HepG2 (cell line): ENCODE results near the gene ARTN. TPM values are rescaled to one million over a fixed set of nuclear protein-coding genes. Genes with fewer than 3 reads are reported as not detected.
A peak's percentile ranks its signal among the peaks of the same experiment; 100 is the strongest.

Source experiments
- CHD4 ChIP-seq: fragments of 200-600 bp; sonication (generic); IDR thresholded peaks from 2 replicates; pipeline ENCODE4 v1.7.0; 2017; ENCODE audit warnings: mild to moderate bottlenecking, low read length, borderline replicate concordance
- CSRNP2 ChIP-seq: sonication (generic); formaldehyde crosslinking; conservative IDR thresholded peaks from 2 replicates; pipeline ENCODE4 v1.8.0; 2022; ENCODE audit warnings: low read depth, missing genetic modification reagents
- KDM5B ChIP-seq: sonication (generic); formaldehyde crosslinking; IDR thresholded peaks from 2 replicates; pipeline ENCODE4 v1.4.0; 2020; ENCODE audit warnings: missing genetic modification reagents, mild to moderate bottlenecking, borderline replicate concordance
- PHF20 ChIP-seq: sonication (generic); formaldehyde crosslinking; IDR thresholded peaks from 2 replicates; pipeline ENCODE4 v1.5.0; 2020; ENCODE audit warnings: mild to moderate bottlenecking, missing genetic modification reagents
- PTBP1 ChIP-seq: fragments of 200-400 bp; formaldehyde crosslinking; IDR thresholded peaks from 2 replicates; pipeline ENCODE4 v1.6.1; 2018; ENCODE audit warnings: low read length, low read depth; ENCODE audit not compliant: poor library complexity, severe bottlenecking
- ZBTB2 ChIP-seq: sonication (generic); formaldehyde crosslinking; IDR thresholded peaks from 2 replicates; pipeline ENCODE4 v1.8.0; 2022; ENCODE audit warnings: low read depth, missing genetic modification reagents
- ZFP1 ChIP-seq: IDR thresholded peaks from 2 replicates; pipeline ENCODE4 v1.6.1; 2016
- ZFP36L1 ChIP-seq: sonication (generic); formaldehyde crosslinking; IDR thresholded peaks from 2 replicates; pipeline ENCODE4 v1.8.0; 2022; ENCODE audit warnings: mild to moderate bottlenecking, missing genetic modification reagents, moderate library complexity
- ZMYM4 ChIP-seq: sonication (generic); formaldehyde crosslinking; IDR thresholded peaks from 2 replicates; pipeline ENCODE4 v1.8.1; 2023; ENCODE audit warnings: mild to moderate bottlenecking, missing genetic modification reagents
- ZNF138 ChIP-seq: sonication (generic); formaldehyde crosslinking; IDR thresholded peaks from 2 replicates; pipeline ENCODE4 v1.5.0; 2020; ENCODE audit warnings: mild to moderate bottlenecking, low read depth, missing genetic modification reagents
- ZNF232 ChIP-seq: sonication (generic); formaldehyde crosslinking; IDR thresholded peaks from 2 replicates; pipeline ENCODE4 v1.4.0; 2020; ENCODE audit warnings: missing genetic modification reagents, borderline replicate concordance
- ZNF30 ChIP-seq: sonication (generic); formaldehyde crosslinking; IDR thresholded peaks from 2 replicates; pipeline ENCODE4 v1.5.0; 2020; ENCODE audit warnings: mild to moderate bottlenecking, missing genetic modification reagents
- ZNF407 ChIP-seq: sonication (generic); formaldehyde crosslinking; IDR thresholded peaks from one replicate; pipeline ENCODE4 v1.5.1; 2020; ENCODE audit warnings: mild to moderate bottlenecking, missing genetic modification reagents; ENCODE audit errors: not compliant biosample characterization
- ZNF430 ChIP-seq: sonication (generic); formaldehyde crosslinking; IDR thresholded peaks from 2 replicates; pipeline ENCODE4 v1.9.0; 2021; ENCODE audit warnings: mild to moderate bottlenecking, missing genetic modification reagents
- ZNF510 ChIP-seq: sonication (generic); formaldehyde crosslinking; IDR thresholded peaks from 2 replicates; pipeline ENCODE4 v1.4.0; 2020; ENCODE audit warnings: low read depth, mild to moderate bottlenecking, missing genetic modification reagents
- ZNF562 ChIP-seq: sonication (generic); formaldehyde crosslinking; IDR thresholded peaks from 2 replicates; pipeline ENCODE4 v1.8.0; 2022; ENCODE audit warnings: missing genetic modification reagents, borderline replicate concordance
- ZNF746 ChIP-seq: sonication (generic); formaldehyde crosslinking; IDR thresholded peaks from 2 replicates; pipeline ENCODE4 v1.8.0; 2022; ENCODE audit warnings: mild to moderate bottlenecking, missing genetic modification reagents
- ZSCAN22 ChIP-seq: sonication (generic); formaldehyde crosslinking; IDR thresholded peaks from 2 replicates; pipeline ENCODE4 v1.4.0; 2020; ENCODE audit warnings: mild to moderate bottlenecking, missing genetic modification reagents
- polyA plus RNA-seq, 8 experiments: library from polyadenylated mRNA; depleted of rRNA in 3 of 8; stranded (reverse) in 7 of 8; unstranded in 1 of 8; fragments of >200 nt; fragmentation: Illumina TruSeq in 4 of 8; extraction: Trizol in 4 of 8; gene quantifications; 2 replicates each; pipeline versions ENCODE4 v1.2.1 to v1.2.3, GENCODE V29; 2011 to 2016; ENCODE audit warnings: low read depth in 4 of 8, missing spikeins in 1 of 8, mixed read lengths in 1 of 8; ENCODE audit not compliant: insufficient read depth in 1 of 8
- total RNA-seq, 5 experiments: library from RNA; depleted of rRNA; stranded (reverse); fragments of >200 nt; fragmentation: Illumina TruSeq; extraction: Trizol; gene quantifications; 2 replicates each; pipeline ENCODE4 v1.2.3, GENCODE V29; 2016; ENCODE audit warnings: low read depth in 1 of 5

Gene ARTN
- total and polyA plus RNA-seq, 2 of the 13 experiments (the other 11 are each of a cell fraction or from before 2014, with no cell fraction given): 0.11 to 0.62 TPM

- TF ChIP-seq PTBP1: no peak
- TF ChIP-seq ZNF746 (CRISPR knock-in tag): no peak; the same call in none of the 2 replicates
- peak; percentile 92 for TF ChIP-seq ZSCAN22 (CRISPR knock-in tag)
- TF ChIP-seq PHF20 (CRISPR knock-in tag): peak; percentile 81
- TF ChIP-seq KDM5B (CRISPR knock-in tag): peak; percentile 94; the same call in 1 of the 2 replicates
- TF ChIP-seq ZNF138 (CRISPR knock-in tag): no peak
- no peak for TF ChIP-seq CHD4
- TF ChIP-seq ZMYM4 (CRISPR knock-in tag): no peak; the same call in 1 of the 2 replicates
- TF ChIP-seq ZNF232 (CRISPR knock-in tag): 0 out of 2 replicates have a peak, but pooled peaks have one; percentile 41
- TF ChIP-seq ZNF430 (CRISPR knock-in tag): peak; percentile 98
- no peak for TF ChIP-seq CSRNP2 (CRISPR knock-in tag)
- TF ChIP-seq ZFP36L1 (CRISPR knock-in tag): peak; percentile 94
- TF ChIP-seq ZFP1 (CRISPR knock-in tag): 0 out of 2 replicates have a peak, but pooled peaks have one; percentile 54
- peak; percentile 22; the same call in 1 of the 2 replicates for TF ChIP-seq ZNF30 (CRISPR knock-in tag)
- TF ChIP-seq ZNF407: no peak
- TF ChIP-seq ZNF510 (CRISPR knock-in tag): peak; percentile 94
- 0 out of 2 replicates have a peak, but pooled peaks have one; percentile 43 for TF ChIP-seq ZBTB2 (CRISPR knock-in tag)
- TF ChIP-seq ZNF562 (CRISPR knock-in tag): no peak
Observed at GRCh38 chr1:43946236-43947060, 12.8 kb downstream of the ARTN start, which contains the start of gene IPO13 (continued).
